ENCODE results near the gene NOP53. TPM values are rescaled to one million over a fixed set of nuclear protein-coding genes. Genes with fewer than 3 reads are reported as not detected.
"Not testable (repeated sequence)": the region's sequence is repeated elsewhere in the genome, so short reads cannot be mapped to it uniquely, and the experiment has no call there.

The NOP53 gene
- polyA plus RNA-seq, 6 donors from 2014 or later, result 128 to 360 (median 285) TPM

DNA sequence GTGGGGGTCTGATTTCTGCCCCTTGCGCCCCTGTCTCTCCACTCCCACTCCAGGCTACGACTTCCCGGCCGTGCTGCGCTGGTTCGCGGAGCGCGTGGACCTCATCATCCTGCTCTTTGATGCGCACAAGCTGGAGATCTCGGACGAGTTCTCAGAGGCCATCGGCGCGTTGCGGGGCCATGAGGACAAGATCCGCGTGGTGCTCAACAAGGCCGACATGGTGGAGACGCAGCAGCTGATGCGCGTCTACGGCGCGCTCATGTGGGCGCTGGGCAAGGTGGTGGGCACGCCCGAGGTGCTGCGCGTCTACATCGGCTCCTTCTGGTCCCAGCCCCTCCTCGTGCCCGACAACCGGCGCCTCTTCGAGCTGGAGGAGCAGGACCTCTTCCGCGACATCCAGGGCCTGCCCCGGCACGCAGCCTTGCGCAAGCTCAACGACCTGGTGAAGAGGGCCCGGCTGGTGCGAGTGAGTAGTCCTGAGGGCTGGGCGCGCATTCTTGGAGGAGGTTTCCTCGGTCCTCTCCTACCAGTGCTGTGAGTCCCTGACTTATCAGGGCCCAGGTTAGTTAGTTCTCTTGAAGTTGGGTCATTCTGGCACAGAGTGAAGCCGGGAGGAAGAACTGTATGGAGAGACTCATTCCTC, 19.5 kb upstream of the NOP53 start:
- Mint-ChIP-seq H3K4me3 (no peak overlapping the region), H3K27me3 (peaks cover 25 to 68% (median 47%) of the 10 kb centered on the region in 3 donors), H3K36me3 (no peaks in the 10 kb centered on the region), H3K9me3 (peaks cover 0 to 6% (median 0%) of the 10 kb centered on the region in 7 donors), H3K4me1 (peaks cover 16 to 24% (median 22%) of the 10 kb centered on the region in 3 donors), H3K27ac (no peak overlapping the region)
- ATAC-seq (ENCODE audit: low read depth in 2 of 2) (no peak), DNase-seq (no peak)

GRCh38 chr19:47726467-47726866, 18.9 kb upstream of the NOP53 start:
- DNase-seq (no peak), ATAC-seq (ENCODE audit: low read depth in 2 of 2) (no peak)
- Mint-ChIP-seq H3K27me3 (peaks cover 27 to 69% (median 49%) of the 10 kb centered on the region in 3 donors), H3K36me3 (no peaks in the 10 kb centered on the region), H3K9me3 (peaks cover 0 to 7% (median 0%) of the 10 kb centered on the region in 7 donors), H3K4me3 (peak overlapping the region in 1 of 8 donors; percentile 75), H3K27ac (peak overlapping the region in 1 of 6 donors; percentile 69), H3K4me1 (peaks cover 16 to 24% (median 22%) of the 10 kb centered on the region in 3 donors)

DNA sequence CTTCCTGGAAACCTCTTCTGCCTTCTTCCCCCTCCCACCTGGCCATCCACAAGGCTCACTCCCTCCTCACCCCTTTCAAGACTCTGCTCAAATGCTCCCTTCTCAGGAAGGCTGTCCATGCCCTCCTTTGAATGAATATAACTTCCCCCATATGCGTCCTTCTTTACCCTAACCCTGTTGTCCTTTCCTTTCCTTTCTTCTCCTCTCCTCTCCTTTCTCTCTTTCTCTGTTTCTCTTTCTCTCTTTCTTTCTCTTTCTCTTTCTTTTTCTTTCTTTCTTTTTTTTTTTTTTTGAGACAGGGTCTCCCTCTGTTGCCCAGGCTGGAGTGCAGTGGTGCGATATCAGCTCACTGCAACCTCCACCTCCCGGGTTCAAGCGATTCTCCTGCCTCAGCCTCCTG, 17.1 kb upstream of the NOP53 start:
- not testable (repeated sequence) for H3K36me3 Mint-ChIP-seq; DNase-seq; H3K27ac Mint-ChIP-seq; ATAC-seq (ENCODE audit: low read depth in 2 of 2); H3K9me3 Mint-ChIP-seq
- H3K27me3 Mint-ChIP-seq, result peaks cover 27 to 61% (median 41%) of the 10 kb centered on the region in 3 donors
- peak overlapping the region in 1 of 8 donors; percentile 64 for H3K4me3 Mint-ChIP-seq
- H3K4me1 Mint-ChIP-seq, result peaks cover 16 to 24% (median 22%) of the 10 kb centered on the region in 3 donors

GRCh38 chr19:47729468-47729798, 15.9 kb upstream of the NOP53 start:
- DNase-seq (no peak), ATAC-seq (ENCODE audit: low read depth in 2 of 2) (peak; percentile 25 to 30)
- peaks cover 0 to 7% (median 2%) of the 10 kb centered on the region in 7 donors for H3K9me3 Mint-ChIP-seq
- H3K4me1 Mint-ChIP-seq, result peaks cover 16 to 24% (median 22%) of the 10 kb centered on the region in 3 donors
- no peaks in the 10 kb centered on the region for H3K36me3 Mint-ChIP-seq
- peak overlapping the region in 5 of 8 donors; percentile 12 to 82 (median 55) for H3K4me3 Mint-ChIP-seq
- peaks cover 27 to 66% (median 47%) of the 10 kb centered on the region in 3 donors for H3K27me3 Mint-ChIP-seq
- peak overlapping the region in 1 of 6 donors; percentile 6 for H3K27ac Mint-ChIP-seq

DNA sequence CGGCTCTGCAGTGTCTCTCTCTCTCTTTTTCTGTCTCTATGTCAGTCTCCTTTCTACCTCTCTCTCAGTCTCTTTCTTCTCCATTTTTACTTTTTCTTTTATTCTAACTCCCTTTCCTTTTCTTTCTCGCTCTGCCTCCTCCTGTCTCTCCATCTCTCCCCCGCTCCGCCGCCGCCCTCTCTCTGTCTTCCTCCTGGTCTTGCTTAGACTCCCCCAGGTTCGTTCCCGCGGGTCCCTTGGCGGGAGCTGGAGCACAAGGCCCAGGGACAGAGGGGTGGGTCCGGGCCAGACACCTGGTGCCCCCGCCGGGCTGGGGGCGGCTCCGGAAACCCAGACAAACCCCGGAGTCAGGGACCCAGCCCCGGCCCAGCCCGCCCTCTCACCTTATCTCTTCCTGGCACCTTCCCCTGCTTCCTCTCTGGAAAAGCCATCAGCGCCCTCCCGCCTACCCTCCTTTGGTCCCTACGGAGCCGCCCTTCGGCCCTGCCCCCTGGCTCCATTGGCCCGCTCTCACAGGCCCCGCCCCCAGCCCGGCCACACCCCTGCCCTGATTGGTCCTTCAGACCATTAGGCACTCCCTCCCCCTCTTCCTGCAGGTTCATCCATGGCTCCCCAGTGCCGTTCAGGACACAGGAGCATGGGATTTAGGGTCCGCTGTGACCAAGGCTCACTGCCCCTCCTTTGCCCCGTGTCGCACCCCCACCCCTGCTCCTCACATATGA, 15.4 kb upstream of the NOP53 start:
- H3K4me1 Mint-ChIP-seq, result peaks cover 16 to 24% (median 22%) of the 10 kb centered on the region in 3 donors
- ATAC-seq (ENCODE audit: low read depth in 2 of 2) (peak; percentile 25 to 43), DNase-seq (no peak)
- peaks cover 27 to 61% (median 47%) of the 10 kb centered on the region in 3 donors for H3K27me3 Mint-ChIP-seq
- H3K27ac Mint-ChIP-seq, result peak overlapping the region in 1 of 6 donors; percentile 6
- H3K4me3 Mint-ChIP-seq, result peak overlapping the region in 6 of 8 donors; percentile 29 to 82 (median 52)
- H3K9me3 Mint-ChIP-seq, result peaks cover 0 to 7% (median 2%) of the 10 kb centered on the region in 7 donors
- no peaks in the 10 kb centered on the region for H3K36me3 Mint-ChIP-seq

DNA sequence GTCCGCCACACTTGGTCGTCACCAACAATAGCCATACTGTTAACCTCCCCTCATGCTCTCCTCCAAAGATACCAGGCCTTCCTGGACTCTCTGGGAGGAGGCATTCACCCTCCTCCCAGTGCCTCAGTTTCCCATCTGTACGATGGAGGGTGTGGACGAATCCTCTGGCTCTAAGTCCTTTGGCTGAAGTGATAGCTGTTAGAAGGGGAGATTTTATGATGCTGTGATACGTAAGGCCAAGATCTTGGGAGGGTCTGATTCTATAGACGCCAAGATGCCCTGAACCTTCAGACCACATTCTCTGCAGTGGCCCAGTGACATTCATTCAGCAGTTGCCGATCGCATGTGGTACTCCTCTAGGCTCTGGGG, 14.8 kb upstream of the NOP53 start:
- no peaks in the 10 kb centered on the region for H3K36me3 Mint-ChIP-seq
- H3K4me3 Mint-ChIP-seq, result peak overlapping the region in 6 of 8 donors; percentile 7 to 67 (median 42)
- no peak for ATAC-seq (ENCODE audit: low read depth in 2 of 2)
- H3K4me1 Mint-ChIP-seq, result peaks cover 16 to 24% (median 22%) of the 10 kb centered on the region in 3 donors
- H3K9me3 Mint-ChIP-seq, result peaks cover 0 to 7% (median 2%) of the 10 kb centered on the region in 7 donors
- H3K27me3 Mint-ChIP-seq, result peaks cover 27 to 58% (median 47%) of the 10 kb centered on the region in 3 donors
- H3K27ac Mint-ChIP-seq, result no peak overlapping the region
- no peak for DNase-seq

GRCh38 chr19:47730910-47731309, 14.4 kb upstream of the NOP53 start:
- H3K4me3 Mint-ChIP-seq, result peak overlapping the region in 1 of 8 donors; percentile 41
- ATAC-seq (ENCODE audit: low read depth in 2 of 2) (no peak), DNase-seq (no peak)
- H3K27ac Mint-ChIP-seq, result no peak overlapping the region
- peaks cover 0 to 7% (median 2%) of the 10 kb centered on the region in 7 donors for H3K9me3 Mint-ChIP-seq
- peaks cover 27 to 58% (median 47%) of the 10 kb centered on the region in 3 donors for H3K27me3 Mint-ChIP-seq
- no peaks in the 10 kb centered on the region for H3K36me3 Mint-ChIP-seq
- H3K4me1 Mint-ChIP-seq, result peaks cover 16 to 24% (median 22%) of the 10 kb centered on the region in 3 donors

DNA sequence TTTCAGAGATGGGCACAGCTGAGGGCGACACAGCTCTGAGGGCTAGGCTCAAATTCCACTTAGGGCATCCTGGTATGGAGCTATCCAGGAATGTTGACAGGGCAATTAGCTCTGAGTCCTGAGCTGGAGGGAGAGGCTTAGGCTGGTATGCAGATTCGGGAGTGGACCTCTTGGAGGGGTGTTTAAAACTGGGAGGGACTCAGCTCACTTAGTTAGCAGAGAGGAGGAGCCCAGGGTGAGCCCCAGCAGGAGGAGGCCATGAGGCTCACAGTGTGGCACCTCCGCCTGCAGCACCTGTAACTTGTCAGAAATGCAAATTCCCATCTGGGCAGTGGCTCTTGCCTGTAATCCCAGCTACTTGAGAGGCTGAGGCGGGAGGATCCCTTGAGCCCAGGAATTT, 10.2 kb upstream of the NOP53 start:
- no peaks in the 10 kb centered on the region for H3K36me3 Mint-ChIP-seq
- DNase-seq (no peak), ATAC-seq (ENCODE audit: low read depth in 2 of 2) (no peak)
- peaks cover 0 to 7% (median 2%) of the 10 kb centered on the region in 7 donors for H3K9me3 Mint-ChIP-seq
- H3K27ac Mint-ChIP-seq, result peak overlapping the region in 1 of 6 donors; percentile 37
- H3K27me3 Mint-ChIP-seq, result peaks cover 8 to 22% (median 15%) of the 10 kb centered on the region in 3 donors
- H3K4me3 Mint-ChIP-seq, result no peak overlapping the region
- H3K4me1 Mint-ChIP-seq, result peaks cover 3 to 10% (median 4%) of the 10 kb centered on the region in 3 donors

GRCh38 chr19:47740866-47741519, 4.4 kb upstream of the NOP53 start:
- Mint-ChIP-seq H3K27ac (peak overlapping the region in 1 of 6 donors; percentile 34), H3K4me1 (peaks cover 14 to 36% (median 31%) of the 10 kb centered on the region in 3 donors), H3K36me3 (peaks cover 0 to 5% of the 10 kb centered on the region in 2 donors), H3K27me3 (no peaks in the 10 kb centered on the region), H3K9me3 (peaks cover 0 to 7% (median 0%) of the 10 kb centered on the region in 7 donors), H3K4me3 (no peak overlapping the region)
- DNase-seq (no peak), ATAC-seq (ENCODE audit: low read depth in 2 of 2) (no peak)

GRCh38 chr19:47741544-47742140, 3.7 kb upstream of the NOP53 start:
- Mint-ChIP-seq H3K4me1 (peaks cover 14 to 43% (median 31%) of the 10 kb centered on the region in 3 donors), H3K27me3 (no peaks in the 10 kb centered on the region), H3K36me3 (peaks cover 0 to 5% of the 10 kb centered on the region in 2 donors), H3K4me3 (peak overlapping the region; percentile 5 to 80 (median 67)), H3K27ac (peak overlapping the region in 3 of 6 donors; percentile 42 to 92 (median 85)), H3K9me3 (peaks cover 0 to 7% (median 0%) of the 10 kb centered on the region in 7 donors)
- ATAC-seq (ENCODE audit: low read depth in 2 of 2), result no peak
- DNase-seq, result no peak

DNA sequence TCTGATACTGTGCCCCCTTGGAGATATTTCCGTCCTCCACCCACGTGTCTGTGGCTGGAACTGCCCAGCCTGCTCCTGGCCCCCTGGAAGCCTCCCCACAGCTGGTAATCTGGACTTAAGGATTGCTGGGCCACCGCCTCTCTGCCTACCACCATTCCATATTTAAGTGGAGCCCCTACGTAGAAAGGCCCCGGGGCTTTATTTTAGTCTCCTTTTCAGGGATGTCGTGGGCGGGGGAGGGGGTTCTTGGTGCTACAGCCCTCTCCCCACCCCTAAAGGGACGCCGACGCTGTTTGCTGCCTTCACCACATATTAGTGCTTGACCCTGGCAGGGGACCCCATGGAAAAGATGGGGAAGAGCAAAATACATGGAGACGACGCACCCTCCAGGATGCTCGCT, 2.7 kb upstream of the NOP53 start:
- no peaks in the 10 kb centered on the region for H3K27me3 Mint-ChIP-seq
- H3K4me1 Mint-ChIP-seq, result peaks cover 18 to 47% (median 31%) of the 10 kb centered on the region in 3 donors
- peaks cover 0 to 5% (median 0%) of the 10 kb centered on the region in 7 donors for H3K9me3 Mint-ChIP-seq
- peak overlapping the region in 2 of 6 donors; percentile 18 to 70 for H3K27ac Mint-ChIP-seq
- peaks cover 0 to 5% of the 10 kb centered on the region in 2 donors for H3K36me3 Mint-ChIP-seq
- H3K4me3 Mint-ChIP-seq, result peak overlapping the region in 7 of 8 donors; percentile 25 to 84 (median 76)
- DNase-seq, result no peak
- ATAC-seq (ENCODE audit: low read depth in 2 of 2), result no peak

GRCh38 chr19:47746129-47746528, 783 bp downstream of the NOP53 start:
- not testable (repeated sequence) for H3K27me3 Mint-ChIP-seq; H3K9me3 Mint-ChIP-seq; ATAC-seq (ENCODE audit: low read depth in 2 of 2); DNase-seq
- H3K36me3 Mint-ChIP-seq, result peaks cover 5 to 19% of the 10 kb centered on the region in 2 donors
- H3K4me3 Mint-ChIP-seq, result peak overlapping the region; percentile 95 to 100 (median 100)
- H3K4me1 Mint-ChIP-seq, result peaks cover 33 to 58% (median 47%) of the 10 kb centered on the region in 3 donors
- peak overlapping the region; percentile 99 to 100 (median 100) for H3K27ac Mint-ChIP-seq

Measured in naive B cell (primary cell).